ENCODE measurements around the gene TRMT61B.

DNA sequence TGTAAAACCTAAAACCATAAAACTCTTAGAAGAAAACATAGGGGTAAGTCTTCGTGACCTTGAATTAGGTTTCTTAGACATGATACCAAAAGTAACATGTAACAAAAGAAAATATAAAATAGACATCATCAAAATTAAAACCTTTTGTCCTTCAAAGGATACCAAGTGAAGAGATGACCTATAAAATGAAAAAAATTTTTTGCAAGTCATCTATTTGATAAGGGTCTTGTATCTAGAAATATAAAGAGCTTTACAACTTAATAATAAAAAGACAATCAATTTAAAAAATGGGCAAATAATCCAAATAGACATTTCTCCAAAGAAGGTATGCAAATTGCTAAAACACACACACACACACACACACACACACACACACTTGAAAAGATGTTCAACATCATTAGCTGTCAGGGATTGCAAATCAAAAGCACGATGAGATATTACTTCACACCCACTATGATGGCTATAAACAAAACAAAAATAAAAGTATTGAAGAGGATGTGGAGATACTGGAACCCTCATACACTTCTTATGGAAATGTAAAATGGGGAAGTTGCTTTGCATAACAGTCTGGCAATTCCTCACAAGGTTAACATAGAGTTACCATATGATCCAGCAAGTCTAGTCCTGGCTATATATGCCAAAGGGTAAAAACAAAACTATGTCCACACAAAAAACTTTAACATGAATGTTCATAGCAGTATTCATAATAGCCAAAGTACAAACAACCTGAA lies 36.2 kb downstream of the TRMT61B start:
- TF ChIP-seq, protein P1, sequence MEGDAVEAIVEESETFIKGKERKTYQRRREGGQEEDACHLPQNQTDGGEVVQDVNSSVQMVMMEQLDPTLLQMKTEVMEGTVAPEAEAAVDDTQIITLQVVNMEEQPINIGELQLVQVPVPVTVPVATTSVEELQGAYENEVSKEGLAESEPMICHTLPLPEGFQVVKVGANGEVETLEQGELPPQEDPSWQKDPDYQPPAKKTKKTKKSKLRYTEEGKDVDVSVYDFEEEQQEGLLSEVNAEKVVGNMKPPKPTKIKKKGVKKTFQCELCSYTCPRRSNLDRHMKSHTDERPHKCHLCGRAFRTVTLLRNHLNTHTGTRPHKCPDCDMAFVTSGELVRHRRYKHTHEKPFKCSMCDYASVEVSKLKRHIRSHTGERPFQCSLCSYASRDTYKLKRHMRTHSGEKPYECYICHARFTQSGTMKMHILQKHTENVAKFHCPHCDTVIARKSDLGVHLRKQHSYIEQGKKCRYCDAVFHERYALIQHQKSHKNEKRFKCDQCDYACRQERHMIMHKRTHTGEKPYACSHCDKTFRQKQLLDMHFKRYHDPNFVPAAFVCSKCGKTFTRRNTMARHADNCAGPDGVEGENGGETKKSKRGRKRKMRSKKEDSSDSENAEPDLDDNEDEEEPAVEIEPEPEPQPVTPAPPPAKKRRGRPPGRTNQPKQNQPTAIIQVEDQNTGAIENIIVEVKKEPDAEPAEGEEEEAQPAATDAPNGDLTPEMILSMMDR (IDR thresholded peaks at IDR 0.05), result no peak
- TF ChIP-seq POLR2A (IDR thresholded peaks at IDR 0.05) (no peak), POLR2AphosphoS5 (IDR thresholded peaks at IDR 0.05; ENCODE audit: insufficient read depth in 1 of 2, low read depth in 1 of 2) (no peak)

Data from vagina (tissue), 2 donors.